A549 (cell line): ENCODE measurements around the gene TSPEAR. TPM values are rescaled to one million over a fixed set of nuclear protein-coding genes. Genes with fewer than 3 reads are reported as not detected.

Experiments
- ATAC-seq, 2 experiments: fragments of 200-7000 bp in 1 of 2; fragments of >200 bp in 1 of 2; cut with Nextera tagmentation in 1 of 2; cut with Tn5 transposase in 1 of 2; 3 replicates each; pipeline versions ENCODE4 v1.8.0 to v1.9.1; 2018 to 2020; ENCODE audit warnings: mild to moderate bottlenecking in 1 of 2, moderate library complexity in 1 of 2
- CTCF ChIA-PET: fragments of 300-600 bp; sonication (Branson Sonifier 250); formaldehyde crosslinking; extraction: SDS; loops from one replicate; lab custom pipeline; 2021; ENCODE audit warnings: antibody characterized with exemption, inconsistent platforms; lab: Yijun Ruan, JAX
- POLR2A ChIA-PET: fragments of 350-600 bp; formaldehyde crosslinking; extraction: SDS; loops from one replicate; lab custom pipeline; 2021; ENCODE audit warnings: antibody characterized with exemption, inconsistent platforms; lab: Yijun Ruan, JAX
- DNase-seq, 2 experiments: peaks; one replicate each; pipeline versions ENCODE4 v3.0.0 to v3.0.0-alpha.2; 2011 to 2016; ENCODE audit warnings: low read depth in 1 of 2, low spot score in 1 of 2
- FAIRE-seq: peaks from 2 replicates; lab custom pipeline; 2011; peaks lifted over from hg19 to GRCh38; lab: Jason Lieb, UNC
- H3K27ac ChIP-seq, 2 experiments: fragments of >200 bp; sonication (Bioruptor Twin); formaldehyde crosslinking; 3 replicates each; pipeline ENCODE4 v1.5.1; 2016 to 2017
- H3K4me1 ChIP-seq: fragments of >200 bp; sonication (Bioruptor Twin); formaldehyde crosslinking; 3 replicates; pipeline ENCODE4 v1.6.1; 2016
- H3K4me2 ChIP-seq: fragments of >200 bp; sonication (Bioruptor Twin); formaldehyde crosslinking; 3 replicates; pipeline ENCODE4 v1.6.1; 2016
- H3K4me3 ChIP-seq: fragments of >200 bp; sonication (Bioruptor Twin); formaldehyde crosslinking; 3 replicates; pipeline ENCODE4 v1.5.1; 2016
- H3K9me3 ChIP-seq: fragments of >200 bp; sonication (Bioruptor Twin); formaldehyde crosslinking; 3 replicates; pipeline ENCODE4 v1.6.1; 2016
- CBX2 ChIP-seq: fragments of 200-600 bp; sonication (generic); IDR thresholded peaks from 2 replicates; pipeline ENCODE4 v1.6.1; 2016; ENCODE audit warnings: low read depth, mild to moderate bottlenecking, borderline replicate concordance
- CBX8 ChIP-seq: fragments of 200-600 bp; sonication (generic); IDR thresholded peaks from 2 replicates; pipeline ENCODE4 v1.6.1; 2016
- CHD4 ChIP-seq: fragments of 200-600 bp; sonication (generic); IDR thresholded peaks from 2 replicates; pipeline ENCODE4 v1.6.1; 2016; ENCODE audit warnings: antibody characterized with exemption, mild to moderate bottlenecking, borderline replicate concordance
- E2F6 ChIP-seq: IDR thresholded peaks from 2 replicates; pipeline ENCODE4 v1.6.1; 2012; ENCODE audit warnings: low read depth, borderline replicate concordance
- EHF ChIP-seq: fragments of 250-450 bp; sonication (Bioruptor Pico); IDR thresholded peaks from 2 replicates; pipeline ENCODE4 v1.5.0; 2020; ENCODE audit warnings: mild to moderate bottlenecking
- EHMT2 ChIP-seq: fragments of 200-600 bp; sonication (generic); IDR thresholded peaks from 2 replicates; pipeline ENCODE4 v1.6.1; 2016; ENCODE audit warnings: antibody characterized with exemption, low read depth, mild to moderate bottlenecking, moderate library complexity
- EP300 ChIP-seq, 2 experiments: fragments of >200 bp; sonication (Bioruptor Twin); formaldehyde crosslinking; IDR thresholded peaks; 2 replicates in 1 of 2; 3 replicates in 1 of 2; pipeline ENCODE4 v1.6.1; 2016 to 2017
- ESRRA ChIP-seq: fragments of 150-350 bp; IDR thresholded peaks from 2 replicates; pipeline ENCODE4 v1.6.1; 2014; ENCODE audit warnings: mild to moderate bottlenecking, low read length, borderline replicate concordance
- FOSB ChIP-seq: fragments of 250-450 bp; sonication (Bioruptor Pico); IDR thresholded peaks from 2 replicates; pipeline ENCODE4 v1.5.0; 2020; ENCODE audit warnings: mild to moderate bottlenecking, moderate library complexity
- FOXS1 ChIP-seq: fragments of 250-450 bp; sonication (Bioruptor Pico); IDR thresholded peaks from 2 replicates; pipeline ENCODE4 v1.5.0; 2020; ENCODE audit warnings: mild to moderate bottlenecking, moderate library complexity
- GATA3 ChIP-seq: IDR thresholded peaks from 2 replicates; pipeline ENCODE4 v1.6.1; 2012; ENCODE audit warnings: borderline replicate concordance
- HEYL ChIP-seq: fragments of 250-450 bp; sonication (Bioruptor Pico); IDR thresholded peaks from 2 replicates; pipeline ENCODE4 v1.8.0; 2021; ENCODE audit warnings: mild to moderate bottlenecking, moderate library complexity
- HOXA7 ChIP-seq: fragments of 250-450 bp; sonication (Bioruptor Pico); IDR thresholded peaks from 2 replicates; pipeline ENCODE4 v1.5.0; 2020; ENCODE audit warnings: mild to moderate bottlenecking, moderate library complexity
- HOXB5 ChIP-seq: fragments of 250-450 bp; sonication (Bioruptor Pico); IDR thresholded peaks from 2 replicates; pipeline ENCODE4 v1.5.0; 2020; ENCODE audit warnings: mild to moderate bottlenecking, moderate library complexity
- JUN ChIP-seq, 2 experiments: fragments of >200 bp; sonication (Bioruptor Twin); formaldehyde crosslinking; IDR thresholded peaks; 2 replicates in 1 of 2; 3 replicates in 1 of 2; pipeline ENCODE4 v1.6.1; 2016 to 2017
- MAZ ChIP-seq: fragments of 150-350 bp; IDR thresholded peaks from 2 replicates; pipeline ENCODE4 v1.6.1; 2014; ENCODE audit warnings: antibody characterized with exemption, low read depth, low read length, borderline replicate concordance
- MYC ChIP-seq: IDR thresholded peaks from 2 replicates; pipeline ENCODE4 v1.6.1; 2012; ENCODE audit warnings: mild to moderate bottlenecking, inconsistent platforms, low read length, improper control_type of control experiment, borderline replicate concordance
- NFE2L2 ChIP-seq: fragments of 150-350 bp; conservative IDR thresholded peaks from 2 replicates; pipeline ENCODE4 v1.6.1; 2014; ENCODE audit warnings: low read length
- NR3C1 ChIP-seq: fragments of >200 bp; sonication (Bioruptor Twin); formaldehyde crosslinking; IDR thresholded peaks from 3 replicates; pipeline ENCODE4 v1.6.1; 2017
- RNF2 ChIP-seq: fragments of 200-600 bp; sonication (generic); IDR thresholded peaks from 2 replicates; pipeline ENCODE4 v1.6.1; 2016; ENCODE audit warnings: low read depth, mild to moderate bottlenecking, antibody characterized with exemption, moderate library complexity, borderline replicate concordance
- SMC3 ChIP-seq: fragments of >200 bp; sonication (Bioruptor Twin); formaldehyde crosslinking; IDR thresholded peaks from 3 replicates; pipeline ENCODE4 v1.6.1; 2018; ENCODE audit warnings: inconsistent platforms
- SREBF2 ChIP-seq: fragments of 450-650 bp; IDR thresholded peaks from 2 replicates; pipeline ENCODE4 v1.6.1; 2014; ENCODE audit warnings: mild to moderate bottlenecking, moderate library complexity
- TFCP2L1 ChIP-seq: fragments of 250-450 bp; sonication (Bioruptor Pico); IDR thresholded peaks from 2 replicates; pipeline ENCODE4 v1.5.0; 2021; ENCODE audit warnings: mild to moderate bottlenecking
- TP53 ChIP-seq: fragments of 250-450 bp; sonication (Bioruptor Pico); IDR thresholded peaks from 2 replicates; pipeline ENCODE4 v1.5.0; 2021; ENCODE audit warnings: mild to moderate bottlenecking, moderate library complexity
- ZC3H11A ChIP-seq: fragments of 450-650 bp; IDR thresholded peaks from 2 replicates; pipeline ENCODE4 v1.6.1; 2014; ENCODE audit warnings: antibody characterized with exemption, mild to moderate bottlenecking
- ZFP36 ChIP-seq: fragments of 450-650 bp; IDR thresholded peaks from 2 replicates; pipeline ENCODE4 v1.6.1; 2014; ENCODE audit warnings: borderline replicate concordance; ENCODE audit not compliant: partially characterized antibody
- ZNF302 ChIP-seq: fragments of 250-450 bp; sonication (Bioruptor Pico); IDR thresholded peaks from 2 replicates; pipeline ENCODE4 v1.9.0; 2021; ENCODE audit warnings: inconsistent platforms, mild to moderate bottlenecking, moderate library complexity
- WGBS: methylation state at CpG from one replicate; pipeline ENCODE4 v1.1.6; 2017; ENCODE audit errors: missing lambda C conversion rate; 5-methylcytosine and 5-hydroxymethylcytosine counted together
- polyA plus RNA-seq, 4 experiments: library from polyadenylated mRNA; depleted of rRNA in 3 of 4; stranded (reverse); fragments of >200 nt; fragmentation: RNase III in 1 of 4; extraction: RNeasy Plus Mini Kit Qiagen cat#74134 plus additional on column Dnase treatment in 1 of 4; gene quantifications; 2 replicates in 3 of 4; 3 replicates in 1 of 4; pipeline ENCODE4 v1.2.3, GENCODE V29; 2011 to 2017
- TF ChIP-seq, protein P1 (sequence below): fragments of >200 bp; sonication (Bioruptor Twin); formaldehyde crosslinking; IDR thresholded peaks from 3 replicates; pipeline ENCODE4 v1.6.1; 2016
- TF ChIP-seq, protein P2 (sequence below): IDR thresholded peaks from 2 replicates; pipeline ENCODE4 v1.6.1; 2012
- TF ChIP-seq, protein P3 (sequence below): fragments of 250-450 bp; sonication (Bioruptor Pico); IDR thresholded peaks from 2 replicates; pipeline ENCODE4 v1.5.0; 2021; ENCODE audit warnings: mild to moderate bottlenecking, moderate library complexity, borderline replicate concordance
- TF ChIP-seq, protein P4 (sequence below): fragments of 450-650 bp; IDR thresholded peaks from 2 replicates; pipeline ENCODE4 v1.6.1; 2014; ENCODE audit warnings: antibody characterized with exemption

The TSPEAR gene
- polyA plus RNA-seq, 2 of the 4 experiments (the other 2 are of a cell fraction) = not detected

- TF ChIP-seq ZFP36 = no peak
- no peak for TF ChIP-seq E2F6
- TF ChIP-seq, all 56 proteins: peak for 0
These were observed 127.6 kb downstream of the TSPEAR start (continued) for GRCh38 chr21:44583800-44584147.

- no peak for ATAC-seq
- TF ChIP-seq EHF (CRISPR knock-in tag) (no peak), SREBF2 (no peak), CHD4 (no peak), NFE2L2 (no peak), HOXB5 (CRISPR knock-in tag) (no peak), SMC3 (no peak), ZC3H11A (no peak), HEYL (no peak), ZNF302 (no peak), FOXS1 (CRISPR knock-in tag) (no peak), HOXA7 (no peak), EP300 (IDR thresholded peaks at IDR 0.05) (no peak)
- TF ChIP-seq, protein P1, sequence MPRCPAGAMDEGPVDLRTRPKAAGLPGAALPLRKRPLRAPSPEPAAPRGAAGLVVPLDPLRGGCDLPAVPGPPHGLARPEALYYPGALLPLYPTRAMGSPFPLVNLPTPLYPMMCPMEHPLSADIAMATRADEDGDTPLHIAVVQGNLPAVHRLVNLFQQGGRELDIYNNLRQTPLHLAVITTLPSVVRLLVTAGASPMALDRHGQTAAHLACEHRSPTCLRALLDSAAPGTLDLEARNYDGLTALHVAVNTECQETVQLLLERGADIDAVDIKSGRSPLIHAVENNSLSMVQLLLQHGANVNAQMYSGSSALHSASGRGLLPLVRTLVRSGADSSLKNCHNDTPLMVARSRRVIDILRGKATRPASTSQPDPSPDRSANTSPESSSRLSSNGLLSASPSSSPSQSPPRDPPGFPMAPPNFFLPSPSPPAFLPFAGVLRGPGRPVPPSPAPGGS = no peak
- TF ChIP-seq, protein P2, sequence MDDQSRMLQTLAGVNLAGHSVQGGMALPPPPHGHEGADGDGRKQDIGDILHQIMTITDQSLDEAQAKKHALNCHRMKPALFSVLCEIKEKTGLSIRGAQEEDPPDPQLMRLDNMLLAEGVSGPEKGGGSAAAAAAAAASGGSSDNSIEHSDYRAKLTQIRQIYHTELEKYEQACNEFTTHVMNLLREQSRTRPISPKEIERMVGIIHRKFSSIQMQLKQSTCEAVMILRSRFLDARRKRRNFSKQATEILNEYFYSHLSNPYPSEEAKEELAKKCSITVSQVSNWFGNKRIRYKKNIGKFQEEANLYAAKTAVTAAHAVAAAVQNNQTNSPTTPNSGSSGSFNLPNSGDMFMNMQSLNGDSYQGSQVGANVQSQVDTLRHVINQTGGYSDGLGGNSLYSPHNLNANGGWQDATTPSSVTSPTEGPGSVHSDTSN = no peak
- TF ChIP-seq, protein P3, sequence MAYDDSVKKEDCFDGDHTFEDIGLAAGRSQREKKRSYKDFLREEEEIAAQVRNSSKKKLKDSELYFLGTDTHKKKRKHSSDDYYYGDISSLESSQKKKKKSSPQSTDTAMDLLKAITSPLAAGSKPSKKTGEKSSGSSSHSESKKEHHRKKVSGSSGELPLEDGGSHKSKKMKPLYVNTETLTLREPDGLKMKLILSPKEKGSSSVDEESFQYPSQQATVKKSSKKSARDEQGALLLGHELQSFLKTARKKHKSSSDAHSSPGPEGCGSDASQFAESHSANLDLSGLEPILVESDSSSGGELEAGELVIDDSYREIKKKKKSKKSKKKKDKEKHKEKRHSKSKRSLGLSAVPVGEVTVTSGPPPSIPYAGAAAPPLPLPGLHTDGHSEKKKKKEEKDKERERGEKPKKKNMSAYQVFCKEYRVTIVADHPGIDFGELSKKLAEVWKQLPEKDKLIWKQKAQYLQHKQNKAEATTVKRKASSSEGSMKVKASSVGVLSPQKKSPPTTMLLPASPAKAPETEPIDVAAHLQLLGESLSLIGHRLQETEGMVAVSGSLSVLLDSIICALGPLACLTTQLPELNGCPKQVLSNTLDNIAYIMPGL (CRISPR knock-in tag) = no peak
- 7% methylated on average over 11 of the region's 11 CpGs for WGBS
- no peaks in the 10 kb centered on the region for H3K4me1 ChIP-seq
- H3K4me3 ChIP-seq = no peak overlapping the region
- FAIRE-seq = no peak
- peaks cover 12% of the 10 kb centered on the region; the same call in 2 of the 3 replicates for H3K9me3 ChIP-seq
- H3K4me2 ChIP-seq = no peak overlapping the region
- ChIA-PET POLR2A (no interaction called here), CTCF (interaction anchor here (1.0 kb wide), 1 partner anchor 159 kb away, joined by 4 read pairs; no protein-coding TSS in a partner anchor)
- H3K27ac ChIP-seq = no peak overlapping the region
- no peak for DNase-seq
These were observed 128.1 kb downstream of the TSPEAR start for GRCh38 chr21:44583089-44583799.

- DNase-seq (no peak), ATAC-seq (no peak)
- no peak overlapping the region for H3K27ac ChIP-seq
- H3K4me2 ChIP-seq = no peak overlapping the region
- no peak overlapping the region for H3K4me3 ChIP-seq
- WGBS = 65% methylated on average over 15 of the region's 15 CpGs
- TF ChIP-seq, protein P4, sequence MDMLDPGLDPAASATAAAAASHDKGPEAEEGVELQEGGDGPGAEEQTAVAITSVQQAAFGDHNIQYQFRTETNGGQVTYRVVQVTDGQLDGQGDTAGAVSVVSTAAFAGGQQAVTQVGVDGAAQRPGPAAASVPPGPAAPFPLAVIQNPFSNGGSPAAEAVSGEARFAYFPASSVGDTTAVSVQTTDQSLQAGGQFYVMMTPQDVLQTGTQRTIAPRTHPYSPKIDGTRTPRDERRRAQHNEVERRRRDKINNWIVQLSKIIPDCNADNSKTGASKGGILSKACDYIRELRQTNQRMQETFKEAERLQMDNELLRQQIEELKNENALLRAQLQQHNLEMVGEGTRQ = no peak
- TF ChIP-seq NR3C1 (no peak), JUN (IDR thresholded peaks at IDR 0.05) (no peak), TFCP2L1 (CRISPR knock-in tag) (no peak), EHMT2 (no peak), RNF2 (no peak), MYC (no peak), HOXB5 (CRISPR knock-in tag) (no peak), FOSB (CRISPR knock-in tag) (no peak), FOXS1 (CRISPR knock-in tag) (no peak), GATA3 (no peak), TP53 (CRISPR knock-in tag) (no peak), ESRRA (no peak), CBX8 (no peak), HOXA7 (no peak), MAZ (no peak), EHF (CRISPR knock-in tag) (no peak), CBX2 (no peak)
- TF ChIP-seq, all 56 proteins: peak for 0
- Histone ChIP-seq H3K9me3 (peaks cover 15% of the 10 kb centered on the region), H3K4me1 (no peaks in the 10 kb centered on the region)
- ChIA-PET POLR2A (no interaction called here), CTCF (no interaction called here)
- FAIRE-seq = no peak
These were observed 129.3 kb downstream of the TSPEAR start for GRCh38 chr21:44582055-44582454.
